Urothelium cell line (cell line): ENCODE measurements around the gene RPUSD4.

Experiments
- DNase-seq: peaks from one replicate; pipeline ENCODE4 v3.0.0; 2011; ENCODE audit warnings: low spot score, mixed read lengths
- FAIRE-seq: peaks from 2 replicates; lab custom pipeline; 2011; peaks lifted over from hg19 to GRCh38; lab: Jason Lieb, UNC

The RPUSD4 gene

DNA sequence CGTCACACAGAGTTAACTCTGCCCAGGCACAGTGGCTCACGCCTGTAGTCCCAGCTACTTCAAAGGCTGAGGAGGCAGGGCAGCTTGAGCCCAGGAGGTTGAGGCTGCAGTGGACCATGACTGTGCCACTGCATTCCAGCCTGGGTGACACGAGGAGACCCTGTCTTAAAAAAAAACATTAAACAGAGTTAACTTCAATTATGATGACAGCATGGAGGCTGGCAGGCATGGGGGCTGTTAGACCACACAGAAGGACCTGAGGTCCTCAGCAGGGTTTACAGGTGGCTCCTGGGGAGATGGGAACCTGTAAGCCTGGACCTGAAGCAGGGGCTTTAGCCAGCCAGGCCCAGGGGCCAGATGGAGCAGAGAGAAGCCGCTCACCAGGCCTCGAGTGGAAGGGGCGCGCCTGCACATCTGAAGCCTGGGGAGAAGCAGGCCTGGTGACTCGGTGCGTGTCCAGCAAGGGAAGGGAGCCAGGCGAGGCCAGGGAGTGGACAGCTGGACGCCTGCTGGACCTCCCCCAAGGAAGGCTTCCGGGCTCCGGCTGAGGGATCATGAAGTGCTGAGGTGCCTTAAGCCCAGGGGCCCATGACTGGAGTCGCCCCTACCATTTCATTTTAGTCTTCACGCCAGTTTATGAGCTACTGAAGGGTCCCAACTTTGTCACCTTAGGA is 25.3 kb downstream of the RPUSD4 start:
- DNase-seq (no peak), FAIRE-seq (no peak)

DNA sequence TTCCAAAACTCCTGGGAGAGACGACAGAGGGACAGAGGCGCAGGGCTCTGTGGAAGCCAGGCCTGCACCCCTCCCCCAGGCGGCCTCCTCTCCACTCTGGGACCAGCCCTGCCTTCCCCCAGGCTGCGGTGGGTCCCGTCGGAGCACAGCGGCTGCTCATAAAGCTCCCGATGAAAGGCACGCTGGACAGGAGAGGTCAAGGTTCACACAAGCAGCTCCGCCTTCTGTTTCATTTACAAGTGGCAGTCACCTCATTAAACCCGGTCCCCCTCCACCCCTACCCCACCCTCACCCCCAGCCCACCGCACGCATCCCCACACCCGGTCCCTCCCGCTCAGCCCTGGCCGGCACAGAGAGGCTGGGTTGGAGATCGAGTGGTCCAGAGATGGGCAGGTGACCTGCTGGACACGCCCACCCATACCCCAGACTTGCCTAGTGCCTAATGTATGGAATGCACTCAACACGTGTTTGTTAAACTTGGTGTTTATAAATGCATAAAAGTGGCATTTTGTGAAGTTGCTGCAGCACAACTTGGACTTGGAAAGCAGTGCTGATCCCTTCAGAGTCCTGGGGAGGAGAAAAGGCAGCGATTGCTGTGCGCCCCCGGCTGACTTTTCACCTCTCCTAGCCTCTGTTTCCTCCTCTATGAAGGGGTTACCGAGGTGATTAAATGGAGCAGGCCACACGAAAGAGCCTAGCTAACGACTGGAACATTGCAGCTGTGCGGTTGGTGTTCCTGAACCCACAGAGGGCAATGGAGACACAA is 26.0 kb downstream of the RPUSD4 start:
- FAIRE-seq, result no peak
- DNase-seq, result no peak

DNA sequence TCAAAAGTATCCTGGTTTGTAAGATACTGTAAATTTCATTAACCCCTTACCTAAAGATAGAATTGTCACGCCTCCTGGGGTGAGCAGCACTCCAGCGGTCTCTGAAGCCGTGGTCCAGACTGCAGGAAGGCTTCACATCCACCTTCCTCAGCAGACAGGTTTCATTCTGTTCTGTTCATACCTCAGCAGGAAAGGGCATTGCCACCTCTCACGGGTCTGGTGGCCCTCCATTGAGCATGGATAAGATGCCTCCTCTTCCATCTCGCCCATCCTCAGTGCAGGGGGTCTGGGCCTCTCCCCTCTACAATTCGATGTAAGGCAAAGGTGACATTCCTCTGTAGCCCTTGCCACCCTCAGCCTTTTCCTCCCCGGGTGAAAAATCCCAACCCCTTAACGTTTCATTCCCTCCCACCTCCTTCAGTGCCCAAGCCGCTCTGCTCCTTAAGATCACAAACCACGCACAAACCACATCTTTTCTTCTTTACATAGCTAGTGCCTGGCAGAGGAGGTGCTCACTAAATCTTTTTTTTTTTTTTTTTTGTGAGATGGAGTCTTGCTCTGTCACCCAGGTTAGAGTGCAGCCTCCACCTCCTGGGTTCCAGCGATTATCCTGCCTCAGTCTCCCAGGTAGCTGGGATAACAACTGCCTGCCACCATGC is 28.5 kb downstream of the RPUSD4 start:
- FAIRE-seq (no peak), DNase-seq (no peak)

DNA sequence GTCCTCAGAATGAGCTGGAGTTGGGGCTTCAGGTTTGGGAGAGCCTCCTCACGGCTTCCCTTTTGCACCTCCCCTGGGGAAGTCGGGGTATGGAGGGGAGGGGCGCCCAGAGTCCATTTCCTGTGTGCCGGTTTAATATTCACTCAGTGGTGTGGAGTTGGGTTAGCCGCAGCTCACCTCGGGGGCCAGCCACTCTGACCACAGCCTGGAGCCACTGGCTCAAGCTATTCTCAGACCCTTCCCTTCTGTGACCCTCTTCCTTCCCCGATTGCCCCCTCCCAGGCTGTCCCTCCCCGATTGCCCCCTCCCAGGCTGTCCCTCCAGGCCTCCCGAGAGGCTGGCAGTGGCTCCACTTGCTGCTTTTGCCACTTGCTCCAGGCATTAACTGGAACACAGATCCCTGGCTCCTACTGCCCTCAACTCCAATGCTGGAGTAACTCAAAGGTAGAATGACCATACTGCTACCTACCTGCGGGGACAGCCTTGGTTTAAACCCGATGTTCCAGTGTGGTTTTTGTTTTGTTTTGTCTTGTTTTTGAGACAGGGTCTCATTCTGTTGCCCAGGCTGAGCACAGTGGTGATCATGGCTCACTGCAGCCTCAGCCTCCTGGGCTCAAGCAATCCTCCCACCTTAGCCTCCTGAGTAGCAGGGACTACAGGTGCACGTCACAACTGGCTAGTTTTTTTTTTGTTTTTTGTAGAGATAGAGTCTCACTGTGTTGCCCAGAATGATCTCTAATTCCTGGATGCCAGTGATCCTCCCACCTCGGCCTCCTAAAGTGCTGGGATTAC is 29.3 kb downstream of the RPUSD4 start:
- FAIRE-seq (no peak), DNase-seq (no peak)

DNA sequence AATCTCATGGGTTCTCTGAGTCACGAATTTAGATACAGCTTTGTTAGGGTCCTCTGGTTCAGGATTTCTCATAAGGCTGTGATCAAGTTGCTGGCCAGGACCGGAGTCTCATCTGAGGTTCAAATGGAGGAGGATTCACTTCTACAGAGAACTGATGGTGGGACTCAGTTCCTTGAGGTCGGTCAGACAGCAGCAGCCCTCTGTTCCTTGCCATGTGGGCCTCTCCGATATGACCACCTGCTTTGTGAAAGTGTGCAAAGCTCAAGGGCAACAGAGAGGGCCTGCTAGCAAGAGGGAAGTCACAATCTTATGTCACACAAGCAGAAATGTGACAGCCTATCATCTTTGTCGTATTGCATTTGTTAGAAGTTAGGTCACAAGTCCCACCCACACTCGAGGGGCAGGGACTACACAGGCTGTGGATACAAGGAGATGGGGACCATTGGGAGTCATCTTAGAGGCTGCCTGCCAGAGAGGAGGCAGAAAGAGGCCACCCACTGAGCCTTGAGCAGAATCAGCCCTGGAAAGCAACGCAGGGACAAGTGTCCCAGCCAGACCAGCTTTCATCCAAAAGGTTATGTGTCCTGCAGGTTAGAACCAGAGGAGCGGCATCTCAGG is 34.5 kb downstream of the RPUSD4 start:
- no peak for FAIRE-seq
- no peak for DNase-seq

DNA sequence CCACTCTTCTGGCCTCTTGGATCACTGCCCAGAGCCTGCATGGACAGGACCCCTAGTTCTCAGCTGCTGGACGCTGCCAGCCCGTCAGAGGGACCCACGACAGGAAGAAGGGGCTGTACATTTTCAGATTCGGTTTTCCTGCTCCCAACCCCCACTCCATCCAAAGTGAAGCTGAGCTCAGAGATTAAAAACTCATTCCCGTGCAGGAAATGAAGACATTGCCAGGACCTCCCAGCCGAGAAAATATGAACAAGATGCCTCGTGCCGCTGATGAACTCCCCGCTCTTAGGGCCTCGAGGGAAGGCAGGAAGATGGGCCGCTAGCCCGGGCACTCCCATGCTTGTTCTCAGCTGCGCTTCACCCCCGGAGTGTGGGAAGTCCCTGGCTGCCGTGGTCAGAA is 36.1 kb downstream of the RPUSD4 start:
- DNase-seq (no peak), FAIRE-seq (no peak)

DNA sequence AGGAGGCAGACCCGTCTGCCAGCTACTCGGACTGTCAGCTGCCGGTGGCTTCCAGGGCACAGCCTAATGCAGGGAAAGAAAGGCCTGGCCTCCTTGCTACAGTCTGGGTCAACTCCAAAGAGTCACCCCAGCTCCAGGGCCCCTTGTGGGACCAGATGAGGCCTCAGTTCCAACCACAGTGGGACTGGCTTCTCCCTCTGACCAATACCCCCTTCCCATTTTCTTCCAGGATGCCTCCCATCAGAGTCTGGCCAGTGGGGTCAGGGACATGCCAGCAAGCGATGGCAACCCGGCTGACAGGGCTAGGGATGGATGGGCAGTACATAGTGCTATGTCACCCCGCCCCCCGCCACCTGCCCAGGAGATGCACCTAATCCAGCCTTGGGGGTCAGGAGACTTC is 36.6 kb downstream of the RPUSD4 start:
- no peak for FAIRE-seq
- no peak for DNase-seq

DNA sequence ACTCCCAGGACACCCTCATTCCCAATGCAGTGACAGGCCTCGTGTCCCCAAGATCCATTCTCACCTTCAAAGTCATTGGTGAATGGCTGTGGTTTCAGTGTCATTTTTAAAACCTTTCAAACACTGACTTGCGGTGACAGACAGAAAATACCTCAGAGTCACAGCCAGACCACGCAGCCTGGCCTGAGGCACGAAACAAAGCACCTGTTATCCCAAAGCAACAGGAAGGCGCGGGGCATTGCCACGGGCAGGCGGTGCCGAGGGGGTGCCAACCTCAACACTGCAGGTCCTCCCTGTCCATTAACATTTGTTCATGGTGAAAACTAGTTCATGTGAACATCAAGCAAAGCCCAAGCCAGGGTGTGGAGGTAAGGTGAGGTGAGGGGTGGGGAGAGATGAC is 38.2 kb downstream of the RPUSD4 start:
- FAIRE-seq, result no peak
- DNase-seq, result no peak

DNA sequence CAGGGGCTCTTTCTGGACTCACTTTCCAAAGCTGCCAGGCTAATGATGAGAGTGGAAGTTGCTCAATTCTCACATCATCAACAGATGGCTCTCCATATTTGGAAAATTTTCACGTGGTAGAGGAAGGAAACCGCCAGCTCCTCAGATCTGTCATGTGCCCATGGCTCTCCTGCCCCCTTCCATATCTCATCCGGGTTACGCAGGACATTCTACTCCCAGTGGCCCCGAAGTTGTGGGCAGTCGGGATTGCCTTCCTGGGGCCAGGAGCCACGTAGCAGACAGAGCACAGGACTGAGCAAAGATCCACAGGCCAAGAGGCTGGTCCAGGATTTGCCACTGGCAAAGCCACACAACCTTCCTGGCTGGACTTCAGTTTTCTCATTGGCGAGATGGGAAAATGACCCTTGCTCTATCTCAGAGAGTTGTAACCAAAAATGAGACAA is 38.8 kb downstream of the RPUSD4 start:
- FAIRE-seq, result no peak
- DNase-seq, result no peak

DNA sequence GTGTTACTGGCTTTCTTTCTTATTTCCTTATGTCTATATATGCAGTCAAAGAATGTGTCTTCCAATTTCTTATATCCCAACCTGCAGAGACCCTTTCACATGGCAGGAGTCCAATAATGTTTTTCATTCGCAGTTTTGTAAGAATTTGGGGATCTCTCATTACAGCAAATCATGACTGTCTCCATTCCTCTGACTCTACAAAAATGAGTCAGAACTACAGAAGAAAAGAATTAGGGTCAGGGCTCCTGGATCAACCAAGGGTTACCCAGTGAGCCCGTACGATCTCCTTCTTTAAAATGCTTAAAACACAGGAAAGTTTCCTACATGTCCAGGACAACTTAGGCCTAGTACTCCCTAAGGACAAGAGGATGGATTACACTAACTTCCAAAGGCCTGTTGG is 42.2 kb downstream of the RPUSD4 start:
- no peak for FAIRE-seq
- DNase-seq, result no peak

DNA sequence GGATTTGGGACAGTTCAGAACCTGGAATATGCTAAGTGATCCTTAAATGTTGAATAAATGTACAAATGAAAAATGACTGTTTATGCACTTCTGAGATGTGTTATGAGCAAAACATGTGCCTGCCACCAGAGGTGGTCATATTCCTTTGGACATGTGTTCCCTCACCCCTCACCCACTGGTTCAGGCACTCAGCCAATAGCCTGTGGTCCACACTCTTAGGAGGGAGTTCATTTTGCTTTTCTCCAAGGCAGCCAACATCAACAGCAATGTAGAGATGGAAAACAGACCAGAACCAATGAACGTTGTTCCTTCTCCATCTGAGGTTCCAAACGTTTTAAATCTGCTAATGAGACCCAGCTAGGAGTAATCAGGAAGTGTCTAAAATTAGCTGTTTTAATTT is 44.0 kb downstream of the RPUSD4 start:
- no peak for DNase-seq
- FAIRE-seq, result no peak

DNA sequence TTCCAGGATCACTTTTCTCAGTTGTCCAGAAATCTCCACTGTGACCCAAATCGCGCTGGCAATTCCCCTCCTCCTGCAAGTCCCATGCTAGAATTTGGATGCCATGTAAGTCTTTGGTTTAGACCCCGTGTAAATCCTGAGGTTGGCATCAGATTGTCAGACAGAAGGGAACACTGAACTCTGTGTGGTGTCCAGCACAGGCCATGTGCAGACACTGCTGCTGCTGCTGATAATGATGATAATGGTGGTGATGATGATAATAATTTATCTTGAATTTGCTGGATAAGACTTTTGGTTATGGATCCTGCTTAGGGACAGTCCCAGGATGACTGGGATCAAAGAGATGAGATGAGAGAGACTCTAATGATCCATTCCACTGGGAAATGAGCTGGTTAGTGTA is 45.0 kb downstream of the RPUSD4 start:
- FAIRE-seq, result no peak
- no peak for DNase-seq

DNA sequence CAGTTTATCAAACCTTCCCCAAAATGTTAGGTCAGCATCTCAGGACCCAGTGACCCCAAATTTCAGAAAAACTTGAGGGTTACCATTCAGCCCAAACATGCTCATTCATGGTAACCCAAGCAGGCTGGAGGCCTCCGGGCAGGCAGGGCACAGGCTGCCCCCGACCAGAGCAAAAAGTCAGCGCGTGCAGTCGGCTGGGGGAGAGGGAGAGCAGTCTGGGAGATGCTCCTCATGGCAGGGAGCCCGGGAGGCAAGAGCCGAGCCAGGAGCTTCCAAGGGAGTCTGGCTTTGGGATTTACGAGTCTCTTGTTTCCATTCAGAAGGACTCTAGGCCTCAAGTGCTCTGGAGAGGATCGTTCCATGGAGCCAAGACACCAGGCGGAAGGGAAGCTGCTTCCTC is 45.7 kb downstream of the RPUSD4 start:
- FAIRE-seq (no peak), DNase-seq (no peak)

DNA sequence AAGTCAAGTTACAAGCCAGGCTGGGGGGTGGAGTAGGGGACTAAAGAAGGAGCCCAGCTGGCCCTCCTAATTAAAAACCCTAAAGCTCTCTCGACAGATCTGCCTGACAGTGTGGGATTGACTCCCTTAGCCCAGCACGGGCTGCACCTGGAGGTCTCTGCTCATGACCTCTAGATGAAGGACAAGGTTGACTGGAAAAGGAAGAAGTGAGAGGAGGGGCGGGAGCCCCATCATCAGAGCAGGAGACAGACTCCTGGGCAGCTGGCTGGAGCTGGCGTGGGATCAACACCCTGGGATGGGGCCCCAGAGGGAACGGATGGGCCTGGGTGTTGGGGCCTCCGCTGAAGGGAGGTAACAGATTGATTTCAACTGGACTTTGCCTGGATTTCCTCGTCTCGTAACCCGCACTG is 46.1 kb downstream of the RPUSD4 start:
- DNase-seq (no peak), FAIRE-seq (no peak)

DNA sequence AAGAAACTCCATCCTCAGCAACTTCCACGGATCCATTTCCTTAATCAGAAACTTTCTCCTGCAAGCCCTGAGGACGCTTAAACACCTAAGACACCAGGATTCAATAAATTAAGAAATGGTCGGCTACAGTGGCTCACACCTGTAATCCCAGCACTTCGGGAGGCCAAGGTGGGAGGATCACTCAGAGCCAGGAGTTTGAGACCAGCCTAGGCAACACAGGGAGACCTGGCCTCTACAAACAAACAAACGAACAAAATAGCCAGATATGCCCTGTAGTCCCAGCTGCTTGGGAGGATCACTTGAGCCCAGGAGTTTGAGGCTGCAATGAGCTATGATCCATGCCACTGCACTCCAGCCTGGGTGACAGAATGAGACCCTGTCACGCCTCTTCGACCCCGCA is 46.7 kb downstream of the RPUSD4 start:
- DNase-seq (no peak), FAIRE-seq (no peak)

DNA sequence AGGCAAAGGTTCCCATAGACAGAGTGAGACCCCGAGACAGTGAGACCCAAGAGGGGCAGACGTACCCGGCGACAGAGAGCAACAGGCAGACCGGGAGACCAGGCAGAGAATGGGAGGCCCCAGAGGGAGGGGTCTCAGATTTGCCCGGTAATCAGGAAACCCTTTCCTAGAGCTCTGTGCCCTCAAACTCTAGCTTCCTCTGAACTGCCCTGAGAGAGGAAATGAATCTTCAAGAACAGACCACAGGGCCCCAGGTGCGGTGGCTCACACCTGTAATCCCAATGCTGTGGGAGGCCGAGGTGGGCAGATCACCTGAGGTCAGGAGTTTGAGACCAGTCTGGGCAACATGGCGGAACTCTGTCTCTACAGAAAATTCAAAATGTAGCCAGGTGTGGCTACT is 47.7 kb downstream of the RPUSD4 start:
- DNase-seq, result no peak

DNA sequence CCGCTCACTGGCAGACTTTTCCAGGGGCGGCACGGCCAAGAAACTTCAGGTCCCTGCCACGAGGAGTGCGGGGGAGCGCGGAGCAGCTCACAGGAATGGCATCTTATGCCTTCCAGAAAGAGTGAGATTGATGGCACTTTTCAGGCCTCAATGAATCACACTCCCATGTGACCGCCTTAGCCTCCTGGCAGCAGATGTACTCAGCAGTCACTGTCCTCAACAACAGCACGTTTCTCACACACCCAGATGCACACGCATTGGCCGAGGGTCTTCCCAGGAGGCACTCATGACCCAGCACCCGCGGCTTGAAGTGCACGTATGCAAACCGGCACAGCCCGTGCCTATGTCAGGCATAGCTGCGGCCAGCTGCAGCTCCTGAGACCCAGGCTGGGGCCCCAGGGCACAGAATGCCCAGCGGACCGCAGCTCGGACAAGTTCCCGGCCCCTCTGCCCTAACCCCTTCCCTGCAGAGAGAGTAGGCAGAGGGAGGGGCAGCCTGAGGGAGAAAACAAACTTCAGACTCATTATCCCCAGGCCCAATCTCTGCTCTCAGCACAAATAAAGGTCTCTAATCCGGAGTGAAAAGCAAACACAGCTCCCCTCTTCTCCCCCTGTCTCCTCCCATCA is 48.3 kb downstream of the RPUSD4 start:
- DNase-seq (peak; percentile 77), FAIRE-seq (no peak)

More for the DNA sequence above, 47.7 kb downstream of the RPUSD4 start:
- FAIRE-seq, result no peak

DNA sequence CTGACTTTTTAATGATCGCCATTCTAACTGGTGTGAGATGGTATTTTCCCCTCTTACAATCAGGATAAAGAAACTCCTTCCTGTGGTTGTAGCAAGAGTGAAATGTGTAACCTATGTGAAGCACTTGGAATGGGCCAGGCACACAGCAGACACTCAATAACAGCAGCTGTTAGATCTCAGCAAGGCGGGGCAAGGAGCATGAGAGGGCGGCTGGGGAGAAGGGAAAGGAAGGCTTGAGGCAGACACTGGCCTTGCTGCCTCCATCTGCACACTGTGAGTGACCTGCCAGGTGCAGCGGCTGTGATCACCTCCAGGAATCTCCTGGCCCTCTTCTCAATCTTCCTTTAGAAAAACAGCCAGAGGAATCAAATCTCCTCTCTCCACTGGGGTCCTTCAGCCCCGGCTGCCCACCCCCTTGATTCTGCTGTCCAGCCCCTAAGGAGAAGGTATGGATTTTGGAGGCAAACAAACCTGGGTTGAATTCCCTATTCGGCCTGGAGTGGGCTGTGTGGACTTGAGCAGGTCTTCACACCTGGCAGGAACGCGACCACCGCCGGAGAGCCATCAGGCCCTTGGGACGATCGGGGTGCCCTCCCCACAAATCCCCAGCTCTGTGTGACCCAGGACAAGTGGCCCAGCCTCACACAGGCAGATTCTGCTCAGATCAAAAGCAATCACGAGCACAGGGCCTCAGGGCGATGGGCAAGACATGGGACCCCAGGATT is 49.0 kb downstream of the RPUSD4 start:
- no peak for FAIRE-seq
- no peak for DNase-seq

DNA sequence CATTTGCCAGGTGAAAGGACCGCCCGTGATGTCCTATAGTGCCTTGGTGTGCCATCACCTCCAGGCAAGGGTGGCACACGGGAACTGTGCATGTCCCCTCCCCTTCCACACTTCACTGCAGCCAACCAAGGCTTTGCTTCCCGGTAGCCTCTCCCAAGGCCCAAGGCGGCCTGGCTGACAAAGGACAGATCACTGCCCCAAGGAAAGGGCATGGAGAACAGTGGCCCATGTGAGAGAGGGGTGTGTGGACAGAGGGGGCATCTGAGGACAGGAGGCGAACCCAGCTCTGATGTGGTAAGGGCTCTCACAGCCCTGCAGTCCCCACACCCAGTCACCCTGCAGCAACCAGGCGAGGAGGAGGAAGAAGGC is 50.4 kb downstream of the RPUSD4 start:
- FAIRE-seq (no peak), DNase-seq (no peak)
